Chondrocyte (in vitro differentiated cells): Measurements from ENCODE around the gene DIPK1A. TPM values are rescaled to one million over a fixed set of nuclear protein-coding genes. Genes with fewer than 3 reads are reported as not detected.

Source experiments
- DNase-seq: peaks from one replicate; pipeline ENCODE4 v3.0.0; 2021; ENCODE audit warnings: mixed read lengths, low spot score
- H3K27ac Mint-ChIP-seq: one replicate; pipeline ENCODE4 v1.8.0; 2021; ENCODE audit warnings: mild to moderate bottlenecking, moderate library complexity, mixed read lengths; ENCODE audit not compliant: unreplicated experiment
- H3K27me3 Mint-ChIP-seq: 2 replicates; pipeline ENCODE4 v1.8.0; 2021; ENCODE audit warnings: low read depth, mixed read lengths
- H3K36me3 Mint-ChIP-seq: 2 replicates; pipeline ENCODE4 v1.8.0; 2021; ENCODE audit warnings: low read depth, mixed read lengths
- H3K4me1 Mint-ChIP-seq: 2 replicates; pipeline ENCODE4 v1.8.0; 2021; ENCODE audit warnings: low read depth, mild to moderate bottlenecking, mixed read lengths
- H3K4me3 Mint-ChIP-seq: one replicate; pipeline ENCODE4 v1.8.0; 2021; ENCODE audit warnings: mild to moderate bottlenecking, moderate library complexity, mixed read lengths; ENCODE audit not compliant: unreplicated experiment
- H3K9me3 Mint-ChIP-seq: 2 replicates; pipeline ENCODE4 v1.8.0; 2021; ENCODE audit warnings: low read depth, mixed read lengths
- CTCF ChIP-seq: fragments of 200-600 bp; sonication (generic); IDR thresholded peaks from 2 replicates; pipeline ENCODE4 v1.5.0; 2021; ENCODE audit warnings: antibody characterized with exemption, mild to moderate bottlenecking, moderate library complexity
- total RNA-seq: library from RNA; stranded (reverse); gene quantifications from 3 replicates; pipeline ENCODE4 v1.2.1, GENCODE V29; 2021

DIPK1A gene
- total RNA-seq, 1 donor from 2014 or later = 11.2 TPM

GRCh38 chr1:92929461-92929860, 31.8 kb downstream of the DIPK1A start:
- Mint-ChIP-seq H3K4me1 (peaks cover 13% of the 10 kb centered on the region), H3K27ac (no peak overlapping the region), H3K9me3 (no peaks in the 10 kb centered on the region), H3K4me3 (no peak overlapping the region), H3K36me3 (no peaks in the 10 kb centered on the region), H3K27me3 (no peaks in the 10 kb centered on the region)
- DNase-seq = no peak
- no peak for TF ChIP-seq CTCF

GRCh38 chr1:92927870-92928269, 33.4 kb downstream of the DIPK1A start:
- no peak for DNase-seq
- no peaks in the 10 kb centered on the region for H3K36me3 Mint-ChIP-seq
- H3K27ac Mint-ChIP-seq = no peak overlapping the region
- no peaks in the 10 kb centered on the region for H3K4me1 Mint-ChIP-seq
- no peak for TF ChIP-seq CTCF
- no peaks in the 10 kb centered on the region for H3K27me3 Mint-ChIP-seq
- no peak overlapping the region for H3K4me3 Mint-ChIP-seq
- no peaks in the 10 kb centered on the region for H3K9me3 Mint-ChIP-seq

GRCh38 chr1:92926873-92927272, 34.4 kb downstream of the DIPK1A start:
- H3K4me1 Mint-ChIP-seq = no peaks in the 10 kb centered on the region
- no peaks in the 10 kb centered on the region for H3K9me3 Mint-ChIP-seq
- no peaks in the 10 kb centered on the region for H3K36me3 Mint-ChIP-seq
- H3K27me3 Mint-ChIP-seq = no peaks in the 10 kb centered on the region
- no peak overlapping the region for H3K4me3 Mint-ChIP-seq
- TF ChIP-seq CTCF = no peak
- DNase-seq = no peak
- H3K27ac Mint-ChIP-seq = no peak overlapping the region

- TF ChIP-seq CTCF = no peak
- H3K9me3 Mint-ChIP-seq = no peaks in the 10 kb centered on the region
- no peak overlapping the region for H3K4me3 Mint-ChIP-seq
- no peak overlapping the region for H3K27ac Mint-ChIP-seq
- H3K36me3 Mint-ChIP-seq = no peaks in the 10 kb centered on the region
- H3K4me1 Mint-ChIP-seq = no peaks in the 10 kb centered on the region
- no peaks in the 10 kb centered on the region for H3K27me3 Mint-ChIP-seq
- no peak for DNase-seq
These were observed 36.8 kb downstream of the DIPK1A start for GRCh38 chr1:92924501-92924900.

- H3K27me3 Mint-ChIP-seq = no peaks in the 10 kb centered on the region
- no peaks in the 10 kb centered on the region for H3K36me3 Mint-ChIP-seq
- H3K27ac Mint-ChIP-seq = no peak overlapping the region
These were observed 37.6 kb downstream of the DIPK1A start for GRCh38 chr1:92923664-92924063.

More at GRCh38 chr1:92923664-92924063, 37.6 kb downstream of the DIPK1A start:
- no peak for DNase-seq
- Mint-ChIP-seq H3K9me3 (no peaks in the 10 kb centered on the region), H3K4me3 (no peak overlapping the region), H3K4me1 (no peaks in the 10 kb centered on the region)
- TF ChIP-seq CTCF = no peak
